GM19025 (cell line): Measurements from ENCODE around the gene ENTR1.
"Not testable (repeated sequence)": the region's sequence is repeated elsewhere in the genome, so short reads cannot be mapped to it uniquely, and the experiment has no call there.

Source experiments
- ATAC-seq: cut with Tn5 transposase; IDR thresholded peaks from one replicate; pipeline ENCODE4 v1.9.1; 2021; ENCODE audit warnings: mild to moderate bottlenecking, low read depth, moderate library complexity; ENCODE audit not compliant: unreplicated experiment

ENTR1 gene

GRCh38 chr9:136438548-136439480, 28.4 kb upstream of the ENTR1 start:
- ATAC-seq, result peak; percentile 49

- no peak for ATAC-seq
These were observed 27.6 kb upstream of the ENTR1 start for GRCh38 chr9:136437839-136438547.

- ATAC-seq, result no peak
These were observed 27.0 kb upstream of the ENTR1 start for GRCh38 chr9:136437430-136437829.

GRCh38 chr9:136436055-136436634, 25.7 kb upstream of the ENTR1 start:
- ATAC-seq, result no peak

- ATAC-seq, result no peak
These were observed 24.3 kb upstream of the ENTR1 start for GRCh38 chr9:136434580-136435169.

- ATAC-seq, result no peak
These were observed 23.6 kb upstream of the ENTR1 start for GRCh38 chr9:136433849-136434579.

- no peak for ATAC-seq
These were observed 22.8 kb upstream of the ENTR1 start for GRCh38 chr9:136433043-136433715.

- no peak for ATAC-seq
These were observed 22.2 kb upstream of the ENTR1 start for GRCh38 chr9:136432591-136432990.

GRCh38 chr9:136431782-136432350, 21.5 kb upstream of the ENTR1 start:
- ATAC-seq, result no peak

- ATAC-seq, result no peak
These were observed 20.3 kb upstream of the ENTR1 start for GRCh38 chr9:136430588-136431234.

GRCh38 chr9:136429683-136430491, 19.5 kb upstream of the ENTR1 start:
- no peak for ATAC-seq

- no peak for ATAC-seq
These were observed 18.7 kb upstream of the ENTR1 start for GRCh38 chr9:136429075-136429628.

GRCh38 chr9:136426787-136427186, 16.4 kb upstream of the ENTR1 start:
- ATAC-seq, result no peak

GRCh38 chr9:136425367-136425766, 15.0 kb upstream of the ENTR1 start:
- ATAC-seq, result not testable (repeated sequence)

- no peak for ATAC-seq
These were observed 14.4 kb upstream of the ENTR1 start for GRCh38 chr9:136424750-136425362.

- ATAC-seq, result no peak
These were observed 13.2 kb upstream of the ENTR1 start for GRCh38 chr9:136423432-136424146.

- ATAC-seq, result no peak
These were observed 12.5 kb upstream of the ENTR1 start for GRCh38 chr9:136422876-136423275.
